ENCODE data around the gene ADSS1.

DNA sequence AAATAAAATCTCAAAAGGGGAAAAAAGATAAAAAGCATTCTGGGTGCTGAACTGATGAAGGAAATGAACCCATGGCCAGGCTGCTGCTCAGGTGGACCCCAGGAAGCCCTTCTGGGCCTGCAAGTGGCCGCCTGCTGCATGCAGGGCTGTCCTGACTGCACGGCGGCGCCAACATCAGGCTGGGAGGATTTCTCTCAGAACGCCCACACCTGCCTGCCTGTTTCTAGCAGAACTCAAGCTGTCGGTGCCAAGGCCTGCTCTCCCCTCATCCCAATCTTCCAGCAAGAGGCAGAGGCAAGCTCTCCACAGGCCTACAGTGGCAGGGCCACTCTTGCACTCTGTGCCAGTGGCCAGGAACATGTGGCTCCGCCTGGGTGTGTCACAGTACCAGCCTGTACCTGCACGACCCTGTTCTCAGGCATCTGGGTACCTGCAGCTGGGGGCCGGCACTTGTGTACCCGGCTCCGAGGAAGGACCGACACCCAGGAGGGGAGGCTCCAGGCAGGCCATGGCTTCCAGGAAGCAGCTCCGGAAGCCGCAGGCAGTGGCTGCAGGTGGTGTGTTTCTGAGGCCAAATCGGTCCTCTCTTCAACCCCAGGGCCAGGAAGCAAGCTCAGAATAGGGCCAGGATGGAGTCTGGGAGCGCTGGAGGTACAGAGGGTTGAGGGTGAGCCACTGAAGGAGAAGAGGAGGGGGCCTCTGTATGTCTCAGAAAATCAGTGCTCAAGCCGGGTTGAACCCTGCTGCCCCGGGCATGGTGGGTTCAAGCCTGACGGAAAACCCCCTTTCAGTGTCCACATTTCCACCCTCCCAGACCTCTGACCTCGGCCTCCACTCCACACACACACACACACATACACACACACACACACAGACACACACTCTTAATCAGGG lies 37.2 kb upstream of the ADSS1 start:
- no peak for TF ChIP-seq POLR2A (IDR thresholded peaks at IDR 0.05; ENCODE audit: low read length)
- no peak for TF ChIP-seq GATA1 (IDR thresholded peaks at IDR 0.05; ENCODE audit: low read depth, low read length)

Data from erythroblast (primary cell).